HG03469 (cell line): ENCODE results near the gene NUAK1.

Experiments used
- ATAC-seq: cut with Tn5 transposase; IDR thresholded peaks from one replicate; pipeline ENCODE4 v1.9.1; 2021; ENCODE audit warnings: mild to moderate bottlenecking, moderate library complexity, moderate number of reproducible peaks; ENCODE audit not compliant: unreplicated experiment

The NUAK1 gene

DNA sequence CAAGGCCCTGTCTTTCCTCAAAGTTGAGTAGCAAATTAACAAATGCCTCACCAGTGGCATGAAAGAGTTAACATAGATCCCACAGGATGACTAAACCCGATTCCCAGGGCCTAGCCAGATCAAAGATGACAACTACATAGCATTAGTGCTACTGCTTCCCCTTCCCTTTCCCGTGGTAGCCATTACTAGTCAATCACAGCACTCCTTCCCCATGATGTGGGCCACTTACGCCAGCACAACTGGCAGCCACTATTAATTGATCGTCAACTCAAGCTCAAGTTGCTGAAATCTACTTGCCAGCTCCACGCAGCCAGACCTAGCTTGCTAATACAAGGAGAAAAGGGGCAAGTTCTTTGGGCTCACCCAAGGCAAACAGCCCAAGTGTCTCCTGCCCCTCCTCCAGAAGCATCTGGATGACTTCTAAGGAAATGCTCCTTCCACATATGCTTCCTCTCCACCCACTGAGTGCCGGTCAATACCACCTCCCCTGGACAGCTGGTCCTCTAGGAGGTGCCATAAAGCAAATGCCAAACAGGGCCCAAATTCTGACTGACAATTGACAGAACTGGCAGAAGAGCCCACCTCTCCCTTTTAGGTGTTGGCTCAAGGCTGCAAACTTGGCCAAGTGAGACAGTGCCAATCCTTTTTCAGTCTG is 72.6 kb downstream of the NUAK1 start:
- no peak for ATAC-seq

DNA sequence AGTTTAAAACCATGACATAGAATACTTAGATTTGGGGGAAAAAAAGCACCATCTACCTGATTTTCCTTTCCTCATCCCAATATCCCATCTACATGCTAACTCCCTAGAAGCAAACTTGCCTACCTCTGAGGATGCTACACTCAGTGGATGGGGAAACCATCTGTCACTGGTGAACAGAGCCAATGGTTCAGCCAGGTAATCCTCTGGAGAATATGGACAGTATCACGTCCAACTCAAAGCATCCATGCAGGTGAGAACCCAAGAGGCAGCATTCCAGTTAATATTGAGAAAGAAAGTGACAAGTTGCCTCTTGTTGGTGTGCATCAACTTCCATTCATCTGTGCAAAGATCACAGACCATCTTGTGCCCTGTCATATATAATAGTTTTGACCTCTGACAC is 73.2 kb downstream of the NUAK1 start:
- ATAC-seq, result no peak

DNA sequence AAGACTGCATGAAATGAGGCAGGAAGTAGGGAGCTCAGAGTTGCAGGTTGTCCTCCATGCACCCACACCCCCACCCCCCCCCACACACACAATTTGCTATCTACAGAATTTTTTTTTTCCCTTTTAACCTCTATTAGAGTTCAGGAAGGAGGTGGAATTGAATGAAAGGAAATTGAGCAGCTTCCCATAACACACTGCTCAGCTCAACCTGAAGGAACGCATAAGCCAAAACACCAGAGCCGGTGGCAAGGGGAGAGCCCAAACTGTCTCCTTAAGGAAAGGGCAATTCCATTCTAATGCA is 74.1 kb downstream of the NUAK1 start:
- ATAC-seq, result no peak

DNA sequence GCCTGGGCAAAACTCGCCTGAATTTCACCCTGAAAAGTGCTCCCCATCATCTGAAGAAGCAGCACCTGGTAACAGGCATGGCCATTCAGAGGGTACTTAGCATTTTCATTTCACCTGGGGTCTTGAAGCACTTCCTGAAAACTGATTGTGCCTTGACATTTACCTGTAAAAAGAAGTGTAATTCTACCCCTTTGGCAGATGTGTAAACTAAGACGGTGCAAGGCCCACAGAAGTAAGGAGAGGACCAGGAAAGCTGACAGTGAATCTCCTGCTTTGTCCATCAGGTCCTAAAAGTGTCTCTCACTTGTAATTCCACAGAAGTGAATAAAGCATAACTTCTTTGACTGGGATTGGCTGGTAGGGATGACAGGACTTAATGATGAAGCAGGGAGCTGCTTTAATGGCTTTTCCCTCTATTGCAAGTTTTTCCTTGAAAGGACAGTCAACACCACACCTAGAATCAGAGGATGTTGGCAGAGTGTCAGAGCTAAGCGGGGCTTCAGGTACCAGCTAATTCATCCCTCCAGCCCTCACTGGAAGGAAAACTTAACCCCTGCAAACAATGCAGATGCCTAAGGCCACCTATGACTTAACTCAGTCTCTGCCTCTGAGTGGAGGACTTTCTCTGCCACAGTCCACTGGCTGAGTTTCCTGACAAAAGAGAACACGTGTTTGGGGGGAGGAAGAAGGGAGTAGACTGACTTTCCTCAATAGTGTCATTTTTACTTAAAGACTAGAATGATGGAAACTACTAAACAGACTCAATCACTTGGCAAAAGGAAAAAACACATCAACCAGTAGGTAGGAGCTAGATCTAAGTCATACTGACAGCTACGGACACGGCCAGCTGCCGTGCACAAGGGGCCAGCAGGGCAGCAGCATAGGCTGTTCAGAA is 74.7 kb downstream of the NUAK1 start:
- ATAC-seq, result no peak

DNA sequence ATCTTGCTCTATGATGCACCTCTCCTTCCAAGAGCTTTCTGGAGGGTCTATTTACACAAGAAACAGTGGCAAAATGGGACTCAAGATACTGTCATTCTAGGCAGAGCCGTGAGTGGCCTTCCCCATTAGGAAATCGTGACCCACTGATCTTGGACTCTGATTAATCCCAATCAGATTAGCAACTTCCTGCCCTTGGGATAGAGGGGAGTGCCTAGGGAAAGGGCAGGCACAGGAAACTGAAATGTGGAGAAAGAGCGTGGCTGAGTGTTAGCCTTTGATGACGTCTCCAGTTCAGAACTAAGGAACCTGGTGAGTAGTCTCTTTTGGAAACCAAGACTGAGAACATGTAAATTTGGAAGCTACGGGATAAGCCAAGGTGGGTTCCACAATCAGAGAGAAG is 76.1 kb downstream of the NUAK1 start:
- ATAC-seq, result no peak

- ATAC-seq, result no peak
These were observed 80.2 kb downstream of the NUAK1 start for GRCh38 chr12:106058256-106059182.

GRCh38 chr12:106054049-106054448 is 84.7 kb downstream of the NUAK1 start:
- ATAC-seq, result no peak

GRCh38 chr12:106051853-106052531 is 86.8 kb downstream of the NUAK1 start:
- no peak for ATAC-seq

- no peak for ATAC-seq
These were observed 89.2 kb downstream of the NUAK1 start for GRCh38 chr12:106049546-106049945.

DNA sequence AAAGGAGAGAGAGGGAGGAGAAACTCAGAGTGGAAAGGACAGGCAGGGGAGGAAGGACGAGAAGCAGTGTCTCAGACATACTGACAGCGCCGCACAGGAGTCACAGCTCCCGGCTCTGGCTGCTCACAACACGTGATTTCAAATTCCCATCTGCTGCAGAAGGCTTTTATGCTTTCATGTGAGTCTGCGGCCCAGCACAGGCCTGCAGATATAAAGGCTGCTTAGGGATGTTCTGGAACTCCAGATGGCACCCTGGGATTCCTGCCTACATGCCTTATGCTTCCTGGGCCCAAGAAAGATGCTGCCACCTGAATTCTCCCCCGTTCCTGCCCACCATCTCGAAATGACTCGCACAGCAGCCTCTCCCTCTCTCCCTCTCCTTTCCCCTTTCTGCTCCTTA is 89.6 kb downstream of the NUAK1 start:
- ATAC-seq, result no peak

DNA sequence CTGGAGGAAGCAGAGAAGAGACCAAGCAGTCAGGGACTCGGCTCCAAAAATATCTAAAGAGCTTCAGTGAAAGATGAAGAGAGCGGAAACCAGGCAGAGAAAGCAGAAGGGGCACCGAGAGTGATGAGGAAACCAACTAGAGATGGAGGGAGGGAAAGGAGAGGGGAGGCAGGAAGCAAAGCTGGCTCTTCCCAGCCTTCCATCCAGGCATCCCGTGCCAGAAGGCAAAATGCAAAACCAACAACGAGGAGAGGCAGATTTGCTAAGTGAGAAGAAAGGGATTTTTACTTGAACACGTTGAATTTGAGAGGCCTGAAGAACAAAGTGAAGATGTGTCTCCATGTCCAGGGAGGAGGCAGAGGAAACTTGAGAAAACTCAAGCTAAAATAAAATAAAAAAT is 90.1 kb downstream of the NUAK1 start:
- ATAC-seq, result no peak

- ATAC-seq, result no peak
These were observed 90.7 kb downstream of the NUAK1 start for GRCh38 chr12:106048016-106048415.

GRCh38 chr12:106046947-106047346 is 91.8 kb downstream of the NUAK1 start:
- ATAC-seq, result no peak

GRCh38 chr12:106046301-106046846 is 92.4 kb downstream of the NUAK1 start:
- ATAC-seq, result no peak

DNA sequence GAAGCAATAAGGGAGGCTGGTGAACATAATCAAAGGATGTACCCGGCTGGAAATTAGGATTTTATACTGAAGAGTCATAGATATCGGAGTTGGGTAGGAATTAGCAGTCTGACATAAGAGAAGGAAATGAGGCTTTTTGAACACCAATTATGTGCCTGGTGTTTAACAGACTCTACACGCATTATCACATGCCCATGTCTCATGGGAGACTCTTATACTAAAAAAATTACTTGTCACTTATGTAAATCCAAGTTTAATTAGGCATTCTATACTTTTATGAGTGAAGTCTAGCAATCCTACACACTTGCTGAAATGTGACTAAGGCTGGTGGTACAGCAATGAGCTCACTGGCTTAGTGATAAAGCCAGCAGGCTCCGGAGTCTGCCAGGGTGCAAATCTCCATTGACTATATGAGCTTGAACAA is 93.5 kb downstream of the NUAK1 start:
- no peak for ATAC-seq

DNA sequence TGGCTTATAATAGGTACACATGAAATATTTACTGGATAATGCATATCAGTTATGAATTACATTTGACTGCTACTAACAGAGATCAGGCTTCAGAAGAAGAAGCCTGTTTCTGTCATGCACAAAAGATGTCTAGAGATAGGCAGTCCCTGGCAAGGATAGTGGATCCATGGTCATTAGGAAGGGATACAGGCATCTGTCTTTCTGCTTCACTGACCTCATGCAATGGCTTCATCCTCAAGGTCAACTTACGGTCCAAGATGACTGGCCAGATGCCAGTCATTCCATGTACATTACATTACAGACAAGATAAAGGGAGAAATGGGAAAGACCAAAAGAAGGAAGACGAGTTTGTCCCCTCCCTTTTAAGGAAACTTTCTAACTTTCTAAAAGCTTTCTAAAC is 94.0 kb downstream of the NUAK1 start:
- no peak for ATAC-seq

DNA sequence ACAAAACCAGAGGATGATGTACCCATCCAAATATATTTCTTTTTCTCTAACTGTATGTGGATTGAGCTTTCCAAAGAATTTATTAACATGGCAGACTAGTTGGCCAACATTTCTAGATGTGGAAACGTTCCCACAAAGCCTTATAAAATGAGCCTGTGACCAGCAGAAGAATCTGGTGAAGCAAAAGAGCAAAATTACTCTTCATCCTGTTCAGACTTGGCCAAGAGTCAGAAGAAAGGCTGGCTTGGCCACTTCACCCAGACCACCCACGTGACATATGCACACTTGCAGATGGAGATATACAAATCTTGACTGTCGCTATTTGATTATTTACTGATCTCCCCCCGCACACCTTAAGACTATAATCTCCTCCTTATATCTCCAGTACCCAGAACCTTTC is 96.7 kb downstream of the NUAK1 start:
- ATAC-seq, result no peak

GRCh38 chr12:106040521-106040920 is 98.2 kb downstream of the NUAK1 start:
- ATAC-seq, result no peak

- ATAC-seq, result no peak
These were observed 98.9 kb downstream of the NUAK1 start for GRCh38 chr12:106039646-106040404.

DNA sequence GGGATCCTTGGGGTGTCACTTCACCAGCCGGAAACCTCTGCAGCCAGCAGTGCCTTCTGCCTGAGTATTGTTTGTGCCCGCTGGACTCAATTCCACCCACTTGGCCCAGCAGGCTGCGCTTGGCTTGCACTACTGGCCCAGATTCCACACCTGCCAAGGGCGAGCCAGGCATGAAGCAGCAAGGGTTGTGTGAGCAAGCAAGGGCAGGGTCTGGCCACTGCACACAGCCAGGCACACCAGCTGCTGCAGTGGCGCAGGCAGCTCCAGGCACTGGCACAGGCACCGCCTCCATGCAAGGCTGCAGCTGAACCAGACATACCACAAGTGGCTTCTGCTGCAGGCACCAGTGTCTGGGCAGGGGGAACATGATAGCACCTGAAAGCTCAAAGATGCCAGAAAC is 99.5 kb downstream of the NUAK1 start:
- ATAC-seq, result no peak
